Left colon (tissue), 2 donors: ENCODE results near the gene GDA. TPM values are rescaled to one million over a fixed set of nuclear protein-coding genes. Genes with fewer than 3 reads are reported as not detected.

Source experiments
- ATAC-seq: fragments of 200-7000 bp; cut with Tn5 transposase; one replicate; pipeline ENCODE4 v1.9.1; 2020; ENCODE audit warnings: mild to moderate bottlenecking, moderate library complexity
- DNase-seq, 2 donors: peaks; one replicate each; pipeline ENCODE4 v3.0.0-alpha.2; 2020
- intact Hi-C, 2 donors: fragments of 100-400 bp; cut with DNase I in 1 of 2; cut with micrococcal nuclease in 1 of 2; formaldehyde crosslinking; loops; one replicate each; pipeline versions ENCODE4 v1.11.2 to v1.14.0; 2022; cut with DNase I, micrococcal nuclease
- total RNA-seq, 2 donors: library from RNA; stranded (reverse); fragmentation: NEBNext Ultra II Directional; extraction: Animal tissue kit (Norgen Biotek cat#: 25700); gene quantifications; one replicate each; pipeline ENCODE4 v1.2.1, GENCODE V29; 2021
- donor health status: DM: no; HTN: no; CAD: no.
- donor health status: DM: yes; HTN: yes; CAD: no.

GDA gene
- total RNA-seq, 2 donors from 2014 or later, result 35.3 to 44.7 TPM

- ATAC-seq (no peak), DNase-seq (no peak)
- intact Hi-C loops, result loop anchor here in 1 of 2 donors (10.0 kb wide), 1 partner anchor 296 kb away; no protein-coding TSS in a partner anchor
Measured at GRCh38 chr9:72299017-72299603, 149.9 kb downstream of the GDA start.

GRCh38 chr9:72300873-72301272 lies 151.6 kb downstream of the GDA start:
- DNase-seq, result no peak
- intact Hi-C loops, result no loop called here
- no peak for ATAC-seq

Other genes starting within 250 kb of the GDA start
- gene ABHD17B, start 238.2 kb upstream of the GDA start, total RNA-seq, result 10 to 100 TPM; 28.1 to 33.2 TPM
- gene C9orf85, start 237.8 kb upstream of the GDA start, total RNA-seq, result 10 to 100 TPM; 13.5 to 16.9 TPM
- not detected for gene C9orf57, start 88.8 kb upstream of the GDA start, total RNA-seq
- gene ZFAND5, start 215.8 kb downstream of the GDA start, total RNA-seq, result 100 to 1,000 TPM; 105 to 161 TPM